Sigmoid colon (tissue), 4 donors: Measurements from ENCODE around the gene RMND1.

Experiments used
- EP300 ChIP-seq, 4 donors: sonication (generic); formaldehyde crosslinking; IDR thresholded peaks; one replicate each; pipeline ENCODE4 v1.6.1; 2017; ENCODE audit warnings: antibody characterized with exemption in 4 of 4
- POLR2A ChIP-seq, 2 donors: fragments of 450-650 bp; IDR thresholded peaks; one replicate each; pipeline ENCODE4 v1.6.1; 2016; ENCODE audit warnings: antibody characterized with exemption in 2 of 2, mild to moderate bottlenecking in 2 of 2, moderate library complexity in 2 of 2
- POLR2AphosphoS5 ChIP-seq, 4 donors: sonication (generic); formaldehyde crosslinking; IDR thresholded peaks; one replicate each; pipeline ENCODE4 v1.6.1; 2017; ENCODE audit warnings: antibody characterized with exemption in 4 of 4
- TF ChIP-seq, protein P1 (sequence below), 4 experiments: fragments of 450-650 bp in 3 of 4; fragments of 200-600 bp in 1 of 4; IDR thresholded peaks; one replicate each; pipeline ENCODE4 v1.5.1; 2016 to 2019; ENCODE audit warnings: antibody characterized with exemption in 4 of 4, mild to moderate bottlenecking in 3 of 4, moderate library complexity in 2 of 4

GRCh38 chr6:151436300-151436699 lies 15.6 kb downstream of the RMND1 start:
- no peak for TF ChIP-seq EP300 (IDR thresholded peaks at IDR 0.05)
- TF ChIP-seq, protein P1, sequence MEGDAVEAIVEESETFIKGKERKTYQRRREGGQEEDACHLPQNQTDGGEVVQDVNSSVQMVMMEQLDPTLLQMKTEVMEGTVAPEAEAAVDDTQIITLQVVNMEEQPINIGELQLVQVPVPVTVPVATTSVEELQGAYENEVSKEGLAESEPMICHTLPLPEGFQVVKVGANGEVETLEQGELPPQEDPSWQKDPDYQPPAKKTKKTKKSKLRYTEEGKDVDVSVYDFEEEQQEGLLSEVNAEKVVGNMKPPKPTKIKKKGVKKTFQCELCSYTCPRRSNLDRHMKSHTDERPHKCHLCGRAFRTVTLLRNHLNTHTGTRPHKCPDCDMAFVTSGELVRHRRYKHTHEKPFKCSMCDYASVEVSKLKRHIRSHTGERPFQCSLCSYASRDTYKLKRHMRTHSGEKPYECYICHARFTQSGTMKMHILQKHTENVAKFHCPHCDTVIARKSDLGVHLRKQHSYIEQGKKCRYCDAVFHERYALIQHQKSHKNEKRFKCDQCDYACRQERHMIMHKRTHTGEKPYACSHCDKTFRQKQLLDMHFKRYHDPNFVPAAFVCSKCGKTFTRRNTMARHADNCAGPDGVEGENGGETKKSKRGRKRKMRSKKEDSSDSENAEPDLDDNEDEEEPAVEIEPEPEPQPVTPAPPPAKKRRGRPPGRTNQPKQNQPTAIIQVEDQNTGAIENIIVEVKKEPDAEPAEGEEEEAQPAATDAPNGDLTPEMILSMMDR (IDR thresholded peaks at IDR 0.05): no peak
- TF ChIP-seq POLR2A (IDR thresholded peaks at IDR 0.05): no peak
- no peak for TF ChIP-seq POLR2AphosphoS5 (IDR thresholded peaks at IDR 0.05)
